GM18868 (cell line): ENCODE results near the gene LPAR3.

Experiments used
- ATAC-seq: cut with Tn5 transposase; IDR thresholded peaks from one replicate; pipeline ENCODE4 v1.9.1; 2021; ENCODE audit warnings: mild to moderate bottlenecking, moderate library complexity; ENCODE audit not compliant: unreplicated experiment

LPAR3 gene

GRCh38 chr1:84859866-84860265 is 33.1 kb downstream of the LPAR3 start:
- ATAC-seq = no peak

GRCh38 chr1:84857906-84858305 is 35.1 kb downstream of the LPAR3 start:
- no peak for ATAC-seq

GRCh38 chr1:84856726-84857270 is 36.2 kb downstream of the LPAR3 start:
- no peak for ATAC-seq

GRCh38 chr1:84855691-84856630 is 37.0 kb downstream of the LPAR3 start:
- ATAC-seq = no peak

GRCh38 chr1:84855168-84855567 is 37.8 kb downstream of the LPAR3 start:
- ATAC-seq = no peak

- ATAC-seq = peak; percentile 98
Observed at GRCh38 chr1:84853741-84854721, 39.0 kb downstream of the LPAR3 start.

- no peak for ATAC-seq
Observed at GRCh38 chr1:84851839-84852238, 41.2 kb downstream of the LPAR3 start.

- ATAC-seq = no peak
Observed at GRCh38 chr1:84849357-84849975, 43.5 kb downstream of the LPAR3 start.

- peak; percentile 86 for ATAC-seq
Observed at GRCh38 chr1:84847253-84848250, 45.5 kb downstream of the LPAR3 start.

- no peak for ATAC-seq
Observed at GRCh38 chr1:84846387-84846786, 46.6 kb downstream of the LPAR3 start.

GRCh38 chr1:84845357-84845756 is 47.6 kb downstream of the LPAR3 start:
- no peak for ATAC-seq

- ATAC-seq = no peak
Observed at GRCh38 chr1:84844094-84844493, 48.9 kb downstream of the LPAR3 start.

- no peak for ATAC-seq
Observed at GRCh38 chr1:84842748-84843231, 50.2 kb downstream of the LPAR3 start.

- ATAC-seq = no peak
Observed at GRCh38 chr1:84841971-84842370, 51.0 kb downstream of the LPAR3 start.

- no peak for ATAC-seq
Observed at GRCh38 chr1:84840346-84840745, 52.7 kb downstream of the LPAR3 start.

GRCh38 chr1:84839544-84839943 is 53.5 kb downstream of the LPAR3 start:
- ATAC-seq = no peak

GRCh38 chr1:84836145-84836544 is 56.9 kb downstream of the LPAR3 start:
- ATAC-seq = no peak

GRCh38 chr1:84835169-84835568 is 57.8 kb downstream of the LPAR3 start:
- ATAC-seq = no peak

- no peak for ATAC-seq
Observed at GRCh38 chr1:84834419-84835064, 58.5 kb downstream of the LPAR3 start.
